CD14-positive monocyte (primary cell): ENCODE measurements around the gene DGAT2. TPM values are rescaled to one million over a fixed set of nuclear protein-coding genes. Genes with fewer than 3 reads are reported as not detected.
A peak's percentile ranks its signal among the peaks of the same experiment; 100 is the strongest.

ENCODE experiments used
- DNase-seq, 3 donors: peaks; one replicate each; pipeline ENCODE4 v3.0.0-alpha.2; 2011 to 2022
- H2AFZ ChIP-seq: 2 replicates; pipeline ENCODE4 v1.6.0; 2012; ENCODE audit warnings: mild to moderate bottlenecking, low read depth, low read length, inconsistent platforms; ENCODE audit not compliant: insufficient read depth, poor library complexity, severe bottlenecking
- H3K27ac ChIP-seq, 2 donors: 1 replicate in 1 of 2; 2 replicates in 1 of 2; pipeline ENCODE4 v1.5.1; 2012 to 2013; ENCODE audit warnings: low read length in 2 of 2, control low read depth in 1 of 2, inconsistent platforms in 1 of 2, low read depth in 1 of 2, mild to moderate bottlenecking in 1 of 2
- H3K27me3 ChIP-seq, 2 donors: one replicate each; pipeline versions ENCODE4 v1.6.0 to v1.6.1; 2011 to 2013; ENCODE audit warnings: low read length in 2 of 2; ENCODE audit not compliant: control insufficient read depth in 2 of 2, insufficient read depth in 2 of 2
- H3K36me3 ChIP-seq, 2 donors: replicated peaks in 1 of 2; 1 replicate in 1 of 2; 2 replicates in 1 of 2; pipeline versions ENCODE4 v1.5.1 to v1.6.1; 2012 to 2013; ENCODE audit warnings: low read length in 2 of 2, control low read depth in 1 of 2, inconsistent platforms in 1 of 2, mild to moderate bottlenecking in 1 of 2; ENCODE audit not compliant: insufficient read depth in 2 of 2, control insufficient read depth in 1 of 2
- H3K4me1 ChIP-seq, 2 donors: 1 replicate in 1 of 2; 2 replicates in 1 of 2; pipeline versions ENCODE4 v1.5.1 to v1.6.1; 2012 to 2013; ENCODE audit warnings: low read length in 2 of 2, control low read depth in 1 of 2, inconsistent platforms in 1 of 2, mild to moderate bottlenecking in 1 of 2, moderate library complexity in 1 of 2; ENCODE audit not compliant: insufficient read depth in 2 of 2, control insufficient read depth in 1 of 2
- H3K4me2 ChIP-seq: replicated peaks from 2 replicates; pipeline ENCODE3; 2012; ENCODE audit warnings: low read length, moderate library complexity, mild to moderate bottlenecking; ENCODE audit not compliant: poor library complexity, severe bottlenecking; ENCODE audit errors: extremely low read depth
- H3K4me3 ChIP-seq, 3 experiments: fragments of 200-600 bp in 1 of 3; sonication (generic) in 1 of 3; replicated peaks in 1 of 3; 1 replicate in 2 of 3; 2 replicates in 1 of 3; pipeline ENCODE4 v1.5.1; 2011 to 2013; ENCODE audit warnings: low read length in 3 of 3, mild to moderate bottlenecking in 3 of 3, control low read depth in 2 of 3, low read depth in 2 of 3, inconsistent platforms in 1 of 3, moderate library complexity in 1 of 3
- H3K79me2 ChIP-seq: 2 replicates; pipeline ENCODE4 v1.6.0; 2012; ENCODE audit warnings: mild to moderate bottlenecking, control low read depth, inconsistent platforms, low read length, moderate library complexity; ENCODE audit not compliant: insufficient read depth
- H3K9ac ChIP-seq: 2 replicates; pipeline ENCODE4 v1.6.0; 2017; ENCODE audit warnings: low read length, mild to moderate bottlenecking; ENCODE audit not compliant: insufficient read depth, poor library complexity, severe bottlenecking
- H3K9me3 ChIP-seq, 2 donors: replicated peaks in 1 of 2; 1 replicate in 1 of 2; 2 replicates in 1 of 2; pipeline versions ENCODE4 v1.5.1 to v1.6.1; 2012 to 2013; ENCODE audit warnings: low read length in 2 of 2, control low read depth in 1 of 2; ENCODE audit not compliant: control insufficient read depth in 1 of 2, insufficient read depth in 1 of 2
- H4K20me1 ChIP-seq: 2 replicates; pipeline ENCODE4 v1.6.0; 2012; ENCODE audit warnings: mild to moderate bottlenecking, low read length, control low read depth, moderate library complexity; ENCODE audit not compliant: insufficient read depth
- H3K27ac Mint-ChIP-seq, 7 donors: one replicate each; pipeline ENCODE4 v1.8.0; 2020; ENCODE audit warnings: mild to moderate bottlenecking in 7 of 7, mixed read lengths in 7 of 7, moderate library complexity in 6 of 7, inconsistent platforms in 2 of 7
- H3K27me3 Mint-ChIP-seq, 3 donors: one replicate each; pipeline ENCODE4 v1.8.0; 2021 to 2022; ENCODE audit warnings: low read depth in 3 of 3, mild to moderate bottlenecking in 3 of 3, mixed read lengths in 3 of 3, moderate library complexity in 3 of 3, inconsistent platforms in 1 of 3
- H3K36me3 Mint-ChIP-seq, 2 donors: one replicate each; pipeline ENCODE4 v1.8.0; 2020; ENCODE audit warnings: mixed read lengths in 2 of 2, inconsistent platforms in 1 of 2, mild to moderate bottlenecking in 1 of 2
- H3K4me1 Mint-ChIP-seq: one replicate; pipeline ENCODE4 v1.8.0; 2020; ENCODE audit warnings: mild to moderate bottlenecking, mixed read lengths
- H3K4me3 Mint-ChIP-seq, 2 donors: one replicate each; pipeline ENCODE4 v1.8.0; 2020; ENCODE audit warnings: mild to moderate bottlenecking in 2 of 2, mixed read lengths in 2 of 2, moderate library complexity in 1 of 2
- H3K9me3 Mint-ChIP-seq, 7 donors: one replicate each; pipeline ENCODE4 v1.8.0; 2020 to 2022; ENCODE audit warnings: mixed read lengths in 7 of 7, mild to moderate bottlenecking in 6 of 7, moderate library complexity in 6 of 7, inconsistent platforms in 2 of 7
- WGBS: methylation state at CpG from one replicate; pipeline ENCODE4 v1.1.5; 2013; ENCODE audit warnings: missing lambda C conversion rate; ENCODE audit not compliant: insufficient coverage; 5-methylcytosine and 5-hydroxymethylcytosine counted together
- intact Hi-C, 2 donors: fragments of 100-400 bp; cut with micrococcal nuclease; formaldehyde crosslinking; loops; one replicate each; pipeline versions ENCODE4 v1.15.0 to v1.15.1; 2023
- polyA plus RNA-seq, 3 donors: library from polyadenylated mRNA; depleted of rRNA in 1 of 3; unstranded in 2 of 3; stranded (reverse) in 1 of 3; fragments of 300-500 nt in 2 of 3; fragments of >200 nt in 1 of 3; fragmentation: Illumina TruSeq in 2 of 3; gene quantifications; 1 replicate in 2 of 3; 2 replicates in 1 of 3; pipeline ENCODE4 v1.2.3, GENCODE V29; 2012 to 2021
- TF ChIP-seq, protein P1 (sequence below): fragments of 200-600 bp; IDR thresholded peaks from one replicate; pipeline ENCODE4 v1.8.0; 2022; ENCODE audit warnings: antibody characterized with exemption, mild to moderate bottlenecking

Gene DGAT2
- polyA plus RNA-seq, 3 donors = 7.0 to 18.4 (median 14.8) TPM

- no peak overlapping the region for H3K9ac ChIP-seq
These were observed 14.1 kb downstream of the DGAT2 start for GRCh38 chr11:75782540-75783263.

GRCh38 chr11:75783416-75784084 is 15.0 kb downstream of the DGAT2 start:
- no peak overlapping the region for H2AFZ ChIP-seq
- Mint-ChIP-seq H3K36me3 (peaks cover 44 to 66% of the 10 kb centered on the region in 2 donors), H3K4me3 (no peak overlapping the region), H3K9me3 (no peaks in the 10 kb centered on the region), H3K4me1 (peaks cover 32% of the 10 kb centered on the region), H3K27ac (peak overlapping the region in 2 of 7 donors; percentile 6 to 23), H3K27me3 (no peaks in the 10 kb centered on the region)
- TF ChIP-seq, protein P1, sequence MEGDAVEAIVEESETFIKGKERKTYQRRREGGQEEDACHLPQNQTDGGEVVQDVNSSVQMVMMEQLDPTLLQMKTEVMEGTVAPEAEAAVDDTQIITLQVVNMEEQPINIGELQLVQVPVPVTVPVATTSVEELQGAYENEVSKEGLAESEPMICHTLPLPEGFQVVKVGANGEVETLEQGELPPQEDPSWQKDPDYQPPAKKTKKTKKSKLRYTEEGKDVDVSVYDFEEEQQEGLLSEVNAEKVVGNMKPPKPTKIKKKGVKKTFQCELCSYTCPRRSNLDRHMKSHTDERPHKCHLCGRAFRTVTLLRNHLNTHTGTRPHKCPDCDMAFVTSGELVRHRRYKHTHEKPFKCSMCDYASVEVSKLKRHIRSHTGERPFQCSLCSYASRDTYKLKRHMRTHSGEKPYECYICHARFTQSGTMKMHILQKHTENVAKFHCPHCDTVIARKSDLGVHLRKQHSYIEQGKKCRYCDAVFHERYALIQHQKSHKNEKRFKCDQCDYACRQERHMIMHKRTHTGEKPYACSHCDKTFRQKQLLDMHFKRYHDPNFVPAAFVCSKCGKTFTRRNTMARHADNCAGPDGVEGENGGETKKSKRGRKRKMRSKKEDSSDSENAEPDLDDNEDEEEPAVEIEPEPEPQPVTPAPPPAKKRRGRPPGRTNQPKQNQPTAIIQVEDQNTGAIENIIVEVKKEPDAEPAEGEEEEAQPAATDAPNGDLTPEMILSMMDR = no peak
- no peak overlapping the region for H3K9ac ChIP-seq
- no peak for DNase-seq
- H3K4me1 ChIP-seq = peaks cover 26 to 31% of the 10 kb centered on the region in 2 donors
- WGBS = 80% methylated on average over 1 of the region's 4 CpGs
- intact Hi-C loops = loop anchor here in 1 of 2 donors (10.0 kb wide), 1 partner anchor 49 kb away; no protein-coding TSS in a partner anchor
- no peaks in the 10 kb centered on the region for H3K9me3 ChIP-seq
- H3K36me3 ChIP-seq = peaks cover 38 to 47% of the 10 kb centered on the region in 2 donors
- H3K79me2 ChIP-seq = no peaks in the 10 kb centered on the region
- H3K27ac ChIP-seq = no peak overlapping the region
- no peak overlapping the region for H3K4me3 ChIP-seq
- no peak overlapping the region for H3K4me2 ChIP-seq
- no peaks in the 10 kb centered on the region for H4K20me1 ChIP-seq
- H3K27me3 ChIP-seq = no peaks in the 10 kb centered on the region

More at GRCh38 chr11:75782540-75783263, 14.1 kb downstream of the DGAT2 start:
- Histone ChIP-seq H4K20me1 (no peaks in the 10 kb centered on the region), H2AFZ (no peak overlapping the region), H3K27ac (no peak overlapping the region), H3K4me2 (no peak overlapping the region), H3K4me3 (no peak overlapping the region), H3K79me2 (no peaks in the 10 kb centered on the region), H3K27me3 (no peaks in the 10 kb centered on the region), H3K4me1 (peaks cover 35 to 40% of the 10 kb centered on the region in 2 donors), H3K9me3 (no peaks in the 10 kb centered on the region), H3K36me3 (peaks cover 29 to 39% of the 10 kb centered on the region in 2 donors)
- DNase-seq = no peak
- no peaks in the 10 kb centered on the region for H3K9me3 Mint-ChIP-seq
- H3K4me3 Mint-ChIP-seq = no peak overlapping the region
- H3K27ac Mint-ChIP-seq = no peak overlapping the region
- intact Hi-C loops = loop anchor here in 1 of 2 donors (10.0 kb wide), 1 partner anchor 48 kb away; no protein-coding TSS in a partner anchor
- H3K27me3 Mint-ChIP-seq = no peaks in the 10 kb centered on the region
- TF ChIP-seq, protein P1 = no peak
- H3K4me1 Mint-ChIP-seq = peaks cover 40% of the 10 kb centered on the region
- WGBS = 100% methylated on average over 3 of the region's 4 CpGs
- H3K36me3 Mint-ChIP-seq = peaks cover 44 to 68% of the 10 kb centered on the region in 2 donors
